Epithelial cell of proximal tubule (primary cell): ENCODE data around the gene FYB1. TPM values are rescaled to one million over a fixed set of nuclear protein-coding genes. Genes with fewer than 3 reads are reported as not detected.

Experiments
- DNase-seq: peaks from one replicate; pipeline ENCODE4 v3.0.0-alpha.2; 2011; ENCODE audit warnings: low read depth
- H3K4me3 ChIP-seq: 2 replicates; pipeline ENCODE4 v1.5.1; 2011; ENCODE audit warnings: low read depth, mild to moderate bottlenecking, low read length
- total RNA-seq: library from RNA; depleted of rRNA; stranded (reverse); fragments of >200 nt; gene quantifications from 2 replicates; pipeline ENCODE4 v1.2.3, GENCODE V29; 2015
- TF ChIP-seq, protein P1 (sequence below): conservative IDR thresholded peaks from 2 replicates; pipeline ENCODE4 v1.5.1; 2012; ENCODE audit warnings: low read depth, mild to moderate bottlenecking, low read length

FYB1 gene
- total RNA-seq, 1 donor from 2014 or later = not detected

DNA sequence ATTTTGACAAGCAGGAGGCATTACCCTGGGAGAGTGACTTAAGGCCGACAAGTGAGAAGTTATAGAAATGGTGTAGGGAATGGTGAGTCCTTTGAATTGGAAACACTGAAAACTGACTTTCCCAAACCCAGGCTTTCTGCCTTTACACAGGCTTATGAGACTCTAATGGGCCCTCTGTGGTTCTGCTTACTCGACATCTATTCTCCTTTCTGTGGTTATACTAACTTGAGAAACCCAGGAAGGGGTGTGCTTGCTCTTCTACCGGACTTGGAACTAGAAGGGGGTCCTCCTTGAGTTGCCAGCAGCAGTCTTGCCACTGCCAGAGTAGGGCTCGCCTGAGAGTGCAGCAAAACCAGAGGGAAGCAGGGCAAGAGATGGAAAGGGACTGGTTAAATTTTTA, 63.3 kb downstream of the FYB1 start:
- no peak for DNase-seq
- no peak overlapping the region for H3K4me3 ChIP-seq
- TF ChIP-seq, protein P1, sequence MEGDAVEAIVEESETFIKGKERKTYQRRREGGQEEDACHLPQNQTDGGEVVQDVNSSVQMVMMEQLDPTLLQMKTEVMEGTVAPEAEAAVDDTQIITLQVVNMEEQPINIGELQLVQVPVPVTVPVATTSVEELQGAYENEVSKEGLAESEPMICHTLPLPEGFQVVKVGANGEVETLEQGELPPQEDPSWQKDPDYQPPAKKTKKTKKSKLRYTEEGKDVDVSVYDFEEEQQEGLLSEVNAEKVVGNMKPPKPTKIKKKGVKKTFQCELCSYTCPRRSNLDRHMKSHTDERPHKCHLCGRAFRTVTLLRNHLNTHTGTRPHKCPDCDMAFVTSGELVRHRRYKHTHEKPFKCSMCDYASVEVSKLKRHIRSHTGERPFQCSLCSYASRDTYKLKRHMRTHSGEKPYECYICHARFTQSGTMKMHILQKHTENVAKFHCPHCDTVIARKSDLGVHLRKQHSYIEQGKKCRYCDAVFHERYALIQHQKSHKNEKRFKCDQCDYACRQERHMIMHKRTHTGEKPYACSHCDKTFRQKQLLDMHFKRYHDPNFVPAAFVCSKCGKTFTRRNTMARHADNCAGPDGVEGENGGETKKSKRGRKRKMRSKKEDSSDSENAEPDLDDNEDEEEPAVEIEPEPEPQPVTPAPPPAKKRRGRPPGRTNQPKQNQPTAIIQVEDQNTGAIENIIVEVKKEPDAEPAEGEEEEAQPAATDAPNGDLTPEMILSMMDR = no peak

DNA sequence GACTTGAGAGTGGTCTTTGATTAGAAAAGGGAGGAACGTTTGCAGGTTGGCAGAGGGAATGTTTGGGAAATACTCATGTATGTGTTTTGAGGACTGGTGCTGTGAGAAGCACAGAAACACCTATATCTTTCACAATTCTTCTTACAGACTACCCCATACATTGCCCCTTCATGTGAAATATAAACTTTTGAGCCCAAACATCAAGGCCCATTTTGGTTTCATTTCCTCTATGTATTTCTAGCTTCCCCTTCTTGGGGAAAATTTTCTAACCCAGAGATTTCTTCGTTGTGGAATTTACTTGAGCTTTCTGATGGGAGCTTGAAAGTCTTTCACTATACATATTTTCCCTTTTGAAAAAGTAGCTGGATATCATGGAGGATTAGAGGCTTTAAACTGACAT, 67.6 kb downstream of the FYB1 start:
- H3K4me3 ChIP-seq = no peak overlapping the region
- TF ChIP-seq, protein P1 = no peak
- DNase-seq = no peak

DNA sequence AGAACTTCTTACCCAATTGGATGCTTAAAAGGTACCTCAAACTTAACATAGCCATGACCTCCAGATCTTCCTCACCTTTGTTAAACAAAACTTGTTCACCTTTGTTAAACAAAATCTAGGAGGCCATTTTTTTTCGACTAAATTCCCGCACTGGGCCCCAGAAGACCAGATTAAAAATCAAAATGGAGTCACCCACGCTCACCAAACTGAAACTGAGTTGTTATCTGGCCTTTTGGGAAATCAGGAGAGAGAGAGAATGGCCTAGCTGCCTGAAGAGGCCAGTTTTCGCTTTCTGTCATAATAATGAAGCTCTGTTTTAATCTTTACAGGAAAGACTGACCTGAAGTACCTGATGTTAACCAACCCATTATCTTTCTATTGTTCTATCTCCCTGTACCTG, 69.4 kb downstream of the FYB1 start:
- TF ChIP-seq, protein P1 = no peak
- DNase-seq = no peak
- H3K4me3 ChIP-seq = no peak overlapping the region

DNA sequence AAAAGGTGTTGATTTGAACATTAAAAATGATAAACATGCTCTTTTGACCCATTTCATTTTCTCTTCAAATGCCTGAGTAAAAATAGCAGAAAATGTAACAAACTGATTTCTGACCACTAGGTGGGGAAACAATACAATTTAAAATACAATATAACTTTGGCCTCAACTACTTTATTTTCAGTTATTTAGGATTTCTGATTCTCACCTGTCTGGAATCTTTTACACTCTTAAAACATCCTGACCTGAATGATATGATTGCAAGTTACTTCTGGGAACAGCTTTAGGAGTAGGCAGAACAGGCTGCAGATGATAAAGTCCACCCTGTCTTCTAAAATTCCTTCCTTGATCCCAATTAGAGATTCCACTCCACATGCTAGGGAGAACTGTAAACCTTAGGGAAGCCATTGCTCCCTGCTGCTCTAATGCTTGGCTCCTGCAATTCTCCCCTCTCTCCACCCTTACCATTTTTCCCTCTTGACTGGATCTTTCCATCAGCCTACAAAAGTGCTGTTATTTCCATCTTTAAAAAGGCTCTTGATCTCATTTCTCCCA, 70.3 kb downstream of the FYB1 start:
- no peak overlapping the region for H3K4me3 ChIP-seq
- DNase-seq = no peak
- TF ChIP-seq, protein P1 = no peak

DNA sequence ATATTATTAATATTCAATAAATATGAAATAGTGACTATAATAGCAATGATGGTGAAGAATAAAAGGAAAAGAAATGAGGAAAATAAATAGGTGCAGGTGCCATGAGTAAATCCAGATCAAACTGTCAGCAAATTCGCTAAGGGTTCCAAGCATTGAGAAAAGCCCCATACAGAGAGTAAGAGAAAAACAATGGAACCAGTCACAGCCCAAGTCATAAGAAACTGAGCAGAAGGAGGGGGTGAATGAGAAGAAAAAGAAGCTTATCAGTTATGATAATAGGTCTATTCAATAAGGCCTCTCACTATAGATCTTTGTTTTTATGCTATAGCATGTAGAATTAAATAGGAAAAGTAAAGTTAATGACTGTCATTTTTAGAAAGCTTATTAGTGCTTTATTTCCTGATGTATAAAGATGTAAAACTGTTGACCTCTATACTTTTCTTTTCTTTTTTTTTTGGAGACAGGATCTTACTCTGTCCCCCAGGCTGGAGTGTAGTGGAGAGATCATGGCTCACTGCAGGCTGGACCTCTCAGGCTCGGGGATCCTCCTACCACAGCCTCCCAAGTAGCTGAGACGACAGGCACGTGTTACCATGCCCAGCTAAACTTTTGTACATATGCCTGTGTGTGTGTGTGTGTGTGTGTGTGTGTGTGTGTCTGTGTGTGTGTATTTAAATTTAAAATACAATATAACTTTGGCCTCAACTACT, 72.4 kb downstream of the FYB1 start:
- TF ChIP-seq, protein P1 = no peak

DNA sequence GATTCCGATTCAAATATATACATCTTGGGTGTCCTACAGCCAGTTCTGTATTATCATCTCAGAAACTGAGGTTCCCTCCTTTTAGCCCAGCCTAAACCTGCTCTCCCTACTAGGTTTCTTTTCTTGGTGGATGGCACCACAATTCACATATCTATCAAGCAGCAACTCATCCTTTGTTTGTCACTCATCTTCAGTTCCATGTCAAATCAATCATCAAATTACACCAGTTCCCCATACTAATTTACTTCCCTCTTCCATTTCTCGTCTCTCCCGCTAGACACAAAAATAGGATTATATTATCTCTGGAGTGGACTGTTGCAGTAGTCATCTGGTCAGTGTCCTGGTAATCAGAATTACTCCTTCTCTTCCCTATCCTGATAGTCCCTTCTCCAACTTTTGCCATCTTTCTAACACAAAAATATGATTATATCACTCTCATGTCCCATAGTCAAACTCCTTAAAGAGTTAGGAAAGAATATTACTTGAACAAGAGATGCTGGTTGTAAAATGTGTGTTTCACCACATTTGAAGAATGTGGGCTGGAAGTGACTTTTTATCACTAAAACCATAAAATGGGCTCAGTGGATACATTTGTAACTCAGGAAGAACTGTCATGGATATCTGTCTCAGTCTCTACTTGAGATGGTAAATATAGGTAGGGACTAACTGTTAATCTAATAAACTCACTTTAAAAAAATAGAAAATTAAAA, 76.1 kb downstream of the FYB1 start:
- no peak overlapping the region for H3K4me3 ChIP-seq
- TF ChIP-seq, protein P1 = no peak
- DNase-seq = no peak

More for the DNA sequence above, 72.4 kb downstream of the FYB1 start:
- H3K4me3 ChIP-seq = no peak overlapping the region
- DNase-seq = no peak
